ENCODE measurements around the gene TYW1B. TPM values are rescaled to one million over a fixed set of nuclear protein-coding genes. Genes with fewer than 3 reads are reported as not detected.

Gene TYW1B
- total RNA-seq, 4 donors from 2014 or later, result 1.8 to 7.0 (median 5.4) TPM

GRCh38 chr7:72540106-72540611 is 287.8 kb downstream of the TYW1B start:
- TF ChIP-seq CTCF (IDR thresholded peaks at IDR 0.05; ENCODE audit: low read depth), result no peak

GRCh38 chr7:72539702-72540101 is 288.3 kb downstream of the TYW1B start:
- TF ChIP-seq CTCF (IDR thresholded peaks at IDR 0.05; ENCODE audit: low read depth), result no peak

- TF ChIP-seq CTCF (IDR thresholded peaks at IDR 0.05; ENCODE audit: low read depth), result no peak
Observed at GRCh38 chr7:72538856-72539255, 289.1 kb downstream of the TYW1B start.

- no peak for TF ChIP-seq CTCF (IDR thresholded peaks at IDR 0.05; ENCODE audit: low read depth)
Observed at GRCh38 chr7:72538147-72538546, 289.9 kb downstream of the TYW1B start.

Small RNA genes lying within 50 kb of the gene (small RNA-seq; reads per million reads assigned to genes)
- not detected for gene AC211469.2
- gene MIR4650-2, result not detected
- gene RN7SL377P, result not detected
- gene RN7SL625P, result not detected

Other genes with a start within 250 kb of the TYW1B start
- gene POM121, start 96.9 kb upstream of the TYW1B start, total RNA-seq, result 10 to 100 TPM; 11.5 to 28.1 (median 15.2) TPM
- gene TRIM74, start 141.3 kb upstream of the TYW1B start, total RNA-seq, result under 1 TPM in 1 of 4 donors, not detected in 3; 0.94 TPM
- gene SPDYE8, start 201.6 kb upstream of the TYW1B start, total RNA-seq, result not detected
- gene SPDYE11, start 229.7 kb upstream of the TYW1B start, total RNA-seq, result not detected